Activated T-helper 1 cell treated with Interleukin-2 at 50 U/mL for 16 hours (primary cell): ENCODE results near the gene RPL19.
"Not testable (repeated sequence)": the region's sequence is repeated elsewhere in the genome, so short reads cannot be mapped to it uniquely, and the experiment has no call there.

Experiments used
- DNase-seq: peaks from one replicate; pipeline ENCODE4 v3.0.0-alpha.2; 2020; ENCODE audit warnings: low read depth

The RPL19 gene

GRCh38 chr17:39244016-39244599 is 44.0 kb downstream of the RPL19 start:
- no peak for DNase-seq

GRCh38 chr17:39244600-39245570 is 44.8 kb downstream of the RPL19 start:
- DNase-seq = peak; percentile 68

- no peak for DNase-seq
Measured at GRCh38 chr17:39246274-39246673, 46.2 kb downstream of the RPL19 start.

GRCh38 chr17:39250076-39250475 is 50.0 kb downstream of the RPL19 start:
- DNase-seq = not testable (repeated sequence)

- DNase-seq = no peak
Measured at GRCh38 chr17:39251997-39252396, 51.9 kb downstream of the RPL19 start.

DNA sequence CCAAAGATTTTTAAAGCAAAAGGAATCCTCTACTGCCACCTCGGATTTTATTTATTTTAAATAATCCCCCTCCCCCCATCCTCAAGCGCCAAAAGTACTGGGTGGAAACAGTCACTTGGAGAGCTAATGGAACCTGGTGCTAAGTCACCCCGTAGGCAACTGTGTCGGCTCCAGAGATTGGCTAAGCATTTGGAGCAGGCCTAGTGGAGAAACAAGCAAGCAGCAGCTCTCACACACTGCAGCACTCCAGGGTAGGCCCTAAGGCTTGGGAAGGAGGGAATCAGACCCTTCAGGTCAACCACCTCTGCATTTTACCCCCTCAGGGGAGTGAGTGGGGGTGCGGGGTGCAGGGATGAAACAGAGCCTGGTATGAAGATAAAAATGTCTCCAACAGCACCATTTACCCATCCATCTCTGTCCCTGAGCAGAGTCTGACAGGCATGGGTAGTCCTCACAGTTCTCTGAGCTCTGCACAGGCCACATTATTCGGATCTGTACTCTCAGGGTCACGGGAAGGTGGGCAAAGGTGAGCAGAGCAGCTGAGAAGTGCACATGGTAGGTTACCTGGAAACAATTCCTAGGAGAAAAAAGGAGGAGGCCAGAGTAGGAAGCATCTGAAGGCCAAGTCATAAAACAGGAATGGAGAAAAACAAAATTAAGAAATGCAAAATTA is 52.8 kb downstream of the RPL19 start:
- no peak for DNase-seq
